Testis (tissue), 2 donors: Measurements from ENCODE around the gene CGB5.

Experiments
- CTCF ChIP-seq, 3 experiments: fragments of 450-650 bp in 2 of 3; fragments of 200-600 bp in 1 of 3; sonication (generic) in 1 of 3; IDR thresholded peaks; one replicate each; pipeline ENCODE4 v1.5.1; 2016 to 2019; ENCODE audit warnings: antibody characterized with exemption in 3 of 3, mild to moderate bottlenecking in 2 of 3, moderate library complexity in 1 of 3
- POLR2A ChIP-seq: fragments of 450-650 bp; IDR thresholded peaks from one replicate; pipeline ENCODE4 v1.6.1; 2017; ENCODE audit warnings: antibody characterized with exemption, mild to moderate bottlenecking, moderate library complexity

- TF ChIP-seq CTCF (IDR thresholded peaks at IDR 0.05) (no peak), POLR2A (no peak)
These were observed 37.6 kb downstream of the CGB5 start for GRCh38 chr19:49081273-49081672.
